Activated CD8-positive, alpha-beta memory T cell treated with anti-CD3 and anti-CD28 coated beads, Interleukin-2, amount 50 U/mL, for 24 hours (primary cell): ENCODE data around the gene C15orf62.

Experiments
- DNase-seq: peaks from one replicate; pipeline ENCODE4 v3.0.0-alpha.2; 2020; ENCODE audit errors: extremely low read depth

The C15orf62 gene

DNA sequence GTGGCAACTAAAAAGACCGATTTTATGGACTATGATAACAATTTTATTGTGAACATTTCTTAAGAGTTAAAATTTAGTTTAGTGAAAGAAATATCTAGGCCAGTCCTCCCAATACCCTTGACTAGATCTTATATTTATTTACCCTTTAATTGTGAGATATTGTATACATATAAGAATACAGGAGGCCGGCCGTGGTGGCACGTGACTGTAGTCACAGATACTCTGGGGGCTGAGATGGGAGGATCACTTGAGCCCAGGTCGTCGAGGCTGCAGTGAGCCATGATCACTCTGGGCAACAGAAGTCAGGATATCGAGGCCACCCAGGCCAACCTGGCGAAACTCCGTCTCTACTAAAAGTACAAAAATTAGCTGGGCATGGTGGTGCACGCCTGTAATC lies 14.0 kb upstream of the C15orf62 start:
- no peak for DNase-seq

GRCh38 chr15:40756938-40757337 lies 12.8 kb upstream of the C15orf62 start:
- no peak for DNase-seq

- no peak for DNase-seq
Measured at GRCh38 chr15:40759961-40760360, 9.8 kb upstream of the C15orf62 start.

DNA sequence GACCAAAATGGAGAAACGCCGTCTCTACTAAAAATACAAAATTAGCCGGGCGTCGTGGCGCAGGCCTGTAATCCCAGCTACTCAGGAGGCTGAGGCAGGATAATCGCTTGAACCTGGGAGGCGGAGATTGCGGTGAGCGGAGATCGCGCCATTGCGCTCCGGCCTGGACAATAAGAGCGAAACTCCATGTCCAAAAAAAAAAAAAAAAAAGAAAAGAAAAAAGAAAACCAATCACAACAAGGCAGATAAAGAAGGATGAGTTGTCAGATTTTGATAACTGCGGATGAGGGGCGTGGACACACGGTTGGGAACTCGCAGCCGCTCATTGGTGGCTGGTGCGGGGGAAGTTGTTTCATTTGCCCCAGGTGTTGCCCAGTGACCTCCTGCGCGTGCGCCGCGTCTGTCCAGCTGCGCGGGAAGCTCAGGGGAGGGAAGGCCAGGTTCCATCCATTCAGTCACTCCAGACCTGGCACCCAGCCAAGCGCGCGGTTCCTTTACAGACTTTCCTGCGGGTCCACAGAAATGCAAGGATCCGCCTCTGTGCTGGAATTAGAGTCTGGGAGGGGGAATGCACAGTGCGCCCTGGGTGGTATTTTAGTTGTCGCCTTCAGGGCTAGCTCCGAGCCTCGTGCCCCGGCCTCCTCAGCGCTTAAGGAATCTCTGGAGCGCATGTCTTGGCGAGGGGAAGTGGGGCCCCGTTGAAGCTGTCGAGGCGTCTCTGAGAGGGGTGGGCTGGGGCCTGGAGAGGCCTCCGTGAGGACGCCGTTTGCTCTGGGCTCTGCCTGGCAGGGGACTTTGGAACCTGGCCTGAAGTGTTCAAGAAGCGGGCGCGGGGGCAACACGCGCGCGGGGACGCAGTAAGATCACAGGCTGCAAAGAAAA lies 6.6 kb upstream of the C15orf62 start:
- no peak for DNase-seq

GRCh38 chr15:40763801-40764628 lies 5.8 kb upstream of the C15orf62 start, which contains the start of gene GCHFR:
GCHFR (plus strand) TSS chr15:40764068; CDS start chr15:40764181, 113 bp downstream.
- no peak for DNase-seq

GRCh38 chr15:40764629-40765103 lies 5.1 kb upstream of the C15orf62 start:
- no peak for DNase-seq

GRCh38 chr15:40766194-40766815 lies 3.5 kb upstream of the C15orf62 start:
- DNase-seq = no peak

GRCh38 chr15:40766906-40767837 lies 2.6 kb upstream of the C15orf62 start:
- no peak for DNase-seq

- no peak for DNase-seq
Measured at GRCh38 chr15:40767838-40768500, 1.8 kb upstream of the C15orf62 start.

DNA sequence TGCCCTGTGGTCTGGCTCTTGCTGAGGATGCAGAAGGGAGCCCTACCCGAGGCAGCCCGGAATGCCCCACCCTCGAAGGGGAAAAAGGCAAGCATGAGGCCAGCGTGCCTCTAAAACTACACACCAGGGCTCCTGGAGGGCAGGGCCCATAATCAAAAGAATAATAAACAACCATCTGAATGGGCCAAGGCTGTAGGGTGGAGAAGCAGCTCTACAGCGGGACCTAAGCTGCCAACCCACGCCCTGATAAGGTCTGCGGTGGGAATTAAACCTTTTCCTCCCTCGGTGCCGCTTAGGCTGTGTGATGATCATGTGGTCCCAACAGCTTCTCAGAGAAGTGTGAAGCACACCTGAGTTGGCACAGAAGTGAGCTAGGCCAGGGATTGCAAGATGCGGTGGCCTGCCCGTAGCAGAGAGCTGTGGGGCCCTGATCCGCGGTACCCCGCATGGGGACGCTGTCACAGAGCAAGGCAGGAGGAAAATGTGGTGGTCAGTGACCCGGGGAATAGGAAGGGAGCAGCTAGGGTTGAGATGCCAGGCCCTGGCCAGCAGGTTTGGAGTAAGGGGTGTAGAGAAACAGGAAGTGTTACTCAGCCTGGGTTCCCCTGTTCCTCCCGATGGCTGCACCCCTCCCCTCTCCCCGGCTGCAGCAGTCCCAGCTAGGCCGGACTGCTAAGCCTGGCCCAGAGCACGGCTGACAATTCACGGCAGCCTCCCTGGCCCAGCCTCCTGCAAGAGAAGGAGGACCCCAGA lies 1.1 kb upstream of the C15orf62 start:
- DNase-seq = no peak

GRCh38 chr15:40770147-40770721 lies 454 bp downstream of the C15orf62 start:
- DNase-seq = no peak

DNA sequence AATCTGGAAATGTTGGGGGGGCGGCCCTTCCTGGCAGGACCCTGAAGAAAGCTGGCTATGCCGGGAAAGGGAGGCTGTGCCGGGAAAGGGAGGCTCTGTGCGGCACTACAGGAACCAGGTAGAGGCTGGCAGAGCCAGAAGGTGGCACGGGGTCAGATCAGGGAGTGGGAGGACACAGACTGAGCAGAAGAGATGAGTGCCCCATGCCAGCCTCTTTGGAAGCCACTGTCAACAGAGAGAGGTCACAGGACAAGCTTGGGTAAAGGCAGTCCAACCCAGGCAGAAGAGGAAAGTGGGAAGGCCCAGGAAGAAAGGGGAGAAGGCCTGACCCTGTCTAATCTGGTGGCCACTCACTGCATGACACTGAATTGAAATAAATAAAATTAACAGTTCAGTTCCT lies 1.5 kb downstream of the C15orf62 start:
- no peak for DNase-seq

- no peak for DNase-seq
Measured at GRCh38 chr15:40772014-40772413, 2.2 kb downstream of the C15orf62 start.

- no peak for DNase-seq
Measured at GRCh38 chr15:40773496-40773895, 3.7 kb downstream of the C15orf62 start.

DNA sequence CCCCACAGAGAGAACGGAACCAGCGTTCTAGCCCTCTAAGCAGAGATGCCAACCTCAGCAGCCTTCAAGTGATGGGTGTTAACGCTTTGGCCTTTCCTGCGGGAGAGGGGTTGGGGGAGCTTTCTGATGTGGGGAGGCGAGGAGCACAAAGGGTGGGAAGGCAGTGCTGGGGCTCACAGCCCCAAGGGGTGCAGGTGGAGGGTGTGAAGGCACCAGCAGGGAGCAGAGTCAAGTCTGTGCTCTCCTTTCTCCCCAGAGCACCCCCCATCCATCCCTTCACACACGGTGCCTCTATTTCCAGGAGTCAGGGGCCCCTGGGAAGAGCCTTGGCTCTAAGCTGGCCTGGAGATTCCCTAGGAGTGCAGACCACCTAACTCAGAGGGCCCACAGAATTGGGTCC lies 4.1 kb downstream of the C15orf62 start:
- DNase-seq = no peak

DNA sequence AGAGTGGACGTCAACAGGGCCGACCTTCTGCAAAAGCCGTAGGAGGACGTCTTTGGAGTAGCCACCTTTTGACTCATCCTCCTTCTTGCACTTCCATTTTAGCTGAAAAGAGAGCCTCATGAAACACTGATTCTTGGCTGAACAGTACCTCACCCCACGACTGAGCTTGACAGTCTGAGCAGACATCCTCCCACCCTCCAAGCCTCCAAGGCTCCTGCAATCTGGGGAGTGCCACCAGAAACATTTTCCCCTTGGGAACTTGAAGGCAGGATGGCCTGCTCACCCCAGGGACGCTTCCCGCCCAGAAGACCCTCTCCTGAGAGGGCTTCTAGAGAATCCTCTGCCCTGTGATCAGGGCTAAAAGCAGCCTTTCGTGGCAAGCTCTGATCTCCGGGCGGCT lies 5.2 kb downstream of the C15orf62 start:
- no peak for DNase-seq

DNA sequence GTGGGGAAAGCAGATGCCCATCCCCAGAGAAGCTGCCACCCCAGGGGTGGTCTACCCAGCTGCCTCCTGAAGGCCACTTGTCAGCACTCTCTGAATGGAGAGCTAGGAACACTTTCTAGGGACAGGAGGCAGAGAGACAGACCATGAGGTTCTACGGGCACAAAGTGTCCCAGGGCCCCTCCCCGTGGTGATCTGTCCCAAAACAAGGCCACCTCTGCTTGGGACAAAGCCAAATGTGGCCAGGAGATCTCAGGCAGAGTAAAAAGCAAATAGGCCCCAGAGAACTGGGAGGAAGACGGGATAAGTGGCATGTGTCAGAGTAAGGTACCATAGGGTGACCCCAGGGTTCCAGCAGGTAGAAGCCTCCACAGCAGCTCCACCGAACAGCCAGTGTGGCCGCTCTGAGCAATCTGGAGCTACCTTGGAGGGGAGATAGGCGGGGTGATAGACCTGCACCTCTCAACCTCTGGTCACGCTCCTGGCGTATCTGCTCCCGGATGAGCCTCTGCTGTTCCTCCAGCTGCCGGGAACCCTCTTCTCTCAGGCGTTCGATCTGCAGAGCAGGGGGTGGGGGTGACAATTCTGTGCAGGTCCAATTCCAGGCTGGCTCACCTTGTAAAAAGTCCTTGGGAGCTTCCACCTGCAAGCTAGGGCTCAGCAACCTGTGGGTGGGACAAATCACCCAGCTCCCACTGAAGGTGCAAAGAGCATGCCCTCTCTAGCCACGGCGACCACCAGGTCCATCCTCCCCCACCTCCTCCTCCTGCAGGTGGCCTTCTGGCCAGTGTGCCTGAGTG lies 6.2 kb downstream of the C15orf62 start:
- DNase-seq = no peak

GRCh38 chr15:40776537-40777141 lies 6.9 kb downstream of the C15orf62 start:
- no peak for DNase-seq
